PFSK-1 (cell line): ENCODE data around the gene PPP1R2B. TPM values are rescaled to one million over a fixed set of nuclear protein-coding genes. Genes with fewer than 3 reads are reported as not detected.

ENCODE experiments used
- FOXP2 ChIP-seq: optimal IDR thresholded peaks from 2 replicates; pipeline ENCODE3; 2011; ENCODE audit warnings: borderline replicate concordance, control low read depth, inconsistent platforms; ENCODE audit not compliant: insufficient read depth; ENCODE audit errors: extremely low read length, extremely low read depth
- POLR2AphosphoS5 ChIP-seq: IDR thresholded peaks from 2 replicates; pipeline ENCODE4 v1.6.1; 2012; ENCODE audit warnings: low read depth, mild to moderate bottlenecking, control low read depth, low read length, moderate library complexity
- SIN3A ChIP-seq: IDR thresholded peaks from 2 replicates; pipeline ENCODE4 v1.6.1; 2012; ENCODE audit warnings: mild to moderate bottlenecking, low read length, moderate library complexity, borderline replicate concordance; ENCODE audit not compliant: insufficient read depth
- TAF1 ChIP-seq: IDR thresholded peaks from 2 replicates; pipeline ENCODE4 v1.6.1; 2012; ENCODE audit warnings: low read length, control low read depth, borderline replicate concordance; ENCODE audit not compliant: insufficient read depth
- polyA plus RNA-seq: library from polyadenylated mRNA; unstranded; fragments of >200 nt; gene quantifications from one replicate; pipeline ENCODE4 v1.2.1, GENCODE V29; 2012; ENCODE audit warnings: low read depth, missing spikeins; ENCODE audit not compliant: insufficient read length
- TF ChIP-seq, protein P1 (sequence below), 2 experiments: IDR thresholded peaks; 2 replicates each; pipeline versions ENCODE4 v1.6.1 to v1.8.0; 2011 to 2012; ENCODE audit warnings: low read depth in 2 of 2, low read length in 2 of 2, control low read depth in 1 of 2, inconsistent platforms in 1 of 2, mild to moderate bottlenecking in 1 of 2, moderate library complexity in 1 of 2; ENCODE audit not compliant: insufficient read depth in 1 of 2

The PPP1R2B gene
- polyA plus RNA-seq = not detected

DNA sequence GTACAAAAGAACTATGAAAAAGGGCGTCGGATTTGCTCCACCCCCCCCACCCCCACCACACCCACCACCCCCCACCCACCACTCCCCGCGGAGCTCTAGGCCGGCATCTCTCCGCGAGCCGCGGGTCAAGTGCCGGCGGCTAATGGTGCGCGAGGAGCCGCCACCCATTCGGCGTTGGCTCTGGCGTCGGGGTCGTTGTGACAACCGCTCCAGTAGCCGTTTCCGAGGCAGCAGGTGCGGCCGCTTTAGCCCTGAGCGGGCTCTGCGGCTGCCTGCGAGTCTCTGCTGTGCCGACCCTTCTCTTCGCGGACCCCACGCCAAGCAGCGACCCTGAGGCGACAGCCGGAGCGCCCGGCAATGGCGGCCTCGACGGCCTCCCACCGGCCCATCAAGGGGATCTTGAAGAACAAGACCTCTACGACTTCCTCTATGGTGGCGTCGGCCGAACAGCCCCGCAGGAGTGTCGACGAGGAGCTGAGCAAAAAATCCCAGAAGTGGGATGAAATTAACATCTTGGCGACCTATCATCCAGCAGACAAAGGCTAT is at the start of gene PPP1R2B:
TSS of gene PPP1R2B (plus strand) at position 90 of the 546 bp plus-strand sequence. CDS start at position 358, 268 bp downstream.
- TF ChIP-seq POLR2AphosphoS5 (no peak), TAF1 (no peak), FOXP2 (no peak), SIN3A (no peak)
- TF ChIP-seq, protein P1, sequence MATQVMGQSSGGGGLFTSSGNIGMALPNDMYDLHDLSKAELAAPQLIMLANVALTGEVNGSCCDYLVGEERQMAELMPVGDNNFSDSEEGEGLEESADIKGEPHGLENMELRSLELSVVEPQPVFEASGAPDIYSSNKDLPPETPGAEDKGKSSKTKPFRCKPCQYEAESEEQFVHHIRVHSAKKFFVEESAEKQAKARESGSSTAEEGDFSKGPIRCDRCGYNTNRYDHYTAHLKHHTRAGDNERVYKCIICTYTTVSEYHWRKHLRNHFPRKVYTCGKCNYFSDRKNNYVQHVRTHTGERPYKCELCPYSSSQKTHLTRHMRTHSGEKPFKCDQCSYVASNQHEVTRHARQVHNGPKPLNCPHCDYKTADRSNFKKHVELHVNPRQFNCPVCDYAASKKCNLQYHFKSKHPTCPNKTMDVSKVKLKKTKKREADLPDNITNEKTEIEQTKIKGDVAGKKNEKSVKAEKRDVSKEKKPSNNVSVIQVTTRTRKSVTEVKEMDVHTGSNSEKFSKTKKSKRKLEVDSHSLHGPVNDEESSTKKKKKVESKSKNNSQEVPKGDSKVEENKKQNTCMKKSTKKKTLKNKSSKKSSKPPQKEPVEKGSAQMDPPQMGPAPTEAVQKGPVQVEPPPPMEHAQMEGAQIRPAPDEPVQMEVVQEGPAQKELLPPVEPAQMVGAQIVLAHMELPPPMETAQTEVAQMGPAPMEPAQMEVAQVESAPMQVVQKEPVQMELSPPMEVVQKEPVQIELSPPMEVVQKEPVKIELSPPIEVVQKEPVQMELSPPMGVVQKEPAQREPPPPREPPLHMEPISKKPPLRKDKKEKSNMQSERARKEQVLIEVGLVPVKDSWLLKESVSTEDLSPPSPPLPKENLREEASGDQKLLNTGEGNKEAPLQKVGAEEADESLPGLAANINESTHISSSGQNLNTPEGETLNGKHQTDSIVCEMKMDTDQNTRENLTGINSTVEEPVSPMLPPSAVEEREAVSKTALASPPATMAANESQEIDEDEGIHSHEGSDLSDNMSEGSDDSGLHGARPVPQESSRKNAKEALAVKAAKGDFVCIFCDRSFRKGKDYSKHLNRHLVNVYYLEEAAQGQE (IDR thresholded peaks at IDR 0.05; ENCODE audit: insufficient read depth in 1 of 2, low read depth in 2 of 2, low read length in 2 of 2) = no peak

DNA sequence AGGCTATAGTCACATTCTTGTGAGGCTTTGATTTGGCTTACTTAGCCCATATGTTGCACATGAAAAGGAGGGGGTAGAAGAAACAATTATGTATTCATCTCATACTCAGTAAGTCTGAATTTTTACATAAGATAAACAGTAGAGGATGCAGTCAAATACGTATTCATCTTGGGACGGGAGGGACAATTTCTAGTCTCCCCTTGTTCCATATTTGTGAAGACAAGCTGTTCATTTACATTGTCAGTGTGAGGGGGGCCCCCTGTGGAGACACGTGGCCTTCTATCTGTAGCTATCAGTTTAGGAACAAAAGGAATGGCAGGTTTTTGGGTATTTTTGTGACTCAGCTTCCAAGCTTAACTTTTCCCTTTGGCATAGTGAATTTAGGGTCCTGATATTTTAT is 49.2 kb upstream of the PPP1R2B start:
- TF ChIP-seq, protein P1 (IDR thresholded peaks at IDR 0.05; ENCODE audit: insufficient read depth in 1 of 2, low read depth in 2 of 2, low read length in 2 of 2) = no peak
- no peak for TF ChIP-seq POLR2AphosphoS5
- TF ChIP-seq SIN3A = no peak
- no peak for TF ChIP-seq TAF1
- TF ChIP-seq FOXP2 = no peak

DNA sequence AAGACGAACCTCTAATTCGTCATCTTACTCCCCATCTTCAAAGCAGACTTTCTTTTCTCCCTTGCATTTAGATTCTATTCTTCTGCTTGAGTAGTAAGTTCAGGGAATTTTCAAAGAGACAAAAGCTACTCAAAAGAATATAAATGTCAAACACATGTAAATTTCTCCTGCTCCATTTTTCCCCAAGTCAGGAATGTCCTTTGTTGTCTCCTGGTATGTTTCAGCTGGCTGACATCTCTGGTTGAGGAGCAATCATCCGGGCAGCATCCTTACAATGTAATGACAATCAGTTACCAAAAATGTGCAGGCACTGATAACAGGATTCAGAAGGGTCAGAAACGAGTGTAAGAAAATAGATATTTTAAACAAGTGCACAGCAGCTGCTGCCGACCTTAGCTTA is 47.6 kb upstream of the PPP1R2B start:
- TF ChIP-seq FOXP2 (no peak), SIN3A (no peak)
- TF ChIP-seq, protein P1 (IDR thresholded peaks at IDR 0.05; ENCODE audit: insufficient read depth in 1 of 2, low read depth in 2 of 2, low read length in 2 of 2) = no peak

DNA sequence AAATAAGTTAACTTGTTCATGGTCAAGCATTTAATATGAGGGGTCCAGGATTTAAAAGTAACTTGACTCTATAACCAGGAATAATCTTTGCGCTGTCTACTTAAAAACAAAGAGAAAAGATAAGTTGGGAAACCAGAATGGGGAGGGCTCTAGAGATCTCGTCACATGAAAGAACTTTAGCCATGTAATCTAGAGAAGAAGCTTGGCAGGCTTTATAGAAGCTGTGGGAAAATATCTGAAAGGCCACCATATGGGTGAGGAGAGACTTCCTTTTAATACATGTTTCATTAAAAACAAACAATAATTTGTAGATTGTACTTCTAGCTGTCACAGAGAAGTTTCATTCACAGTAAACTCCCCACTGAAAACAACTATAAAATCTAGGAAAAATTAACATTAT is 46.7 kb upstream of the PPP1R2B start:
- TF ChIP-seq POLR2AphosphoS5 (no peak), TAF1 (no peak), SIN3A (no peak), FOXP2 (no peak)
- TF ChIP-seq, protein P1 (IDR thresholded peaks at IDR 0.05; ENCODE audit: insufficient read depth in 1 of 2, low read depth in 2 of 2, low read length in 2 of 2) = no peak

DNA sequence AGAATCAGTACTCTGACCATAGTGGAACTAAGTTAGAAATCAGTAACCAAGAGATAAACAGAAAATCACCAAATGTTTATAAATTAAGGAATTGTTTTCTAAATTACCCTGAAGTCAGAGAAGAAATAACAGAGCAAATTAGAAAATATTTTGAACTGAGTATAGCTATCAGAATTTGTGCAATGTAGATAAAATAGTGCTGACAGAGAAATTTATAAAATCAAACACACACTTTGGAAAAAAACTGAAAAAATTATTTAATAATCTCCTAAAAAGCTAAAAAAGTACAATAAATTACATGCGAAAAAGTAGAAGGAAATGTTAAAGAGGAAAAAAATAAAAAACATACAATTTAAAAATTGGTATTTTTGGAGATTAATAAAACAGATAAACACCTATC is 37.1 kb upstream of the PPP1R2B start:
- TF ChIP-seq SIN3A = no peak
- TF ChIP-seq POLR2AphosphoS5 = no peak
- TF ChIP-seq FOXP2 = no peak
- TF ChIP-seq, protein P1 (IDR thresholded peaks at IDR 0.05; ENCODE audit: insufficient read depth in 1 of 2, low read depth in 2 of 2, low read length in 2 of 2) = no peak
- no peak for TF ChIP-seq TAF1
